GM20000 (cell line): ENCODE data around the gene FDXR.

Experiments
- DNase-seq: peaks from one replicate; pipeline ENCODE4 v3.0.0; 2012; ENCODE audit warnings: low spot score
- TF ChIP-seq, protein P1 (sequence below): IDR thresholded peaks from 2 replicates; pipeline ENCODE4 v1.5.1; 2012; ENCODE audit warnings: mild to moderate bottlenecking, control low read depth; ENCODE audit errors: extremely low read depth, missing control alignments

Gene FDXR

DNA sequence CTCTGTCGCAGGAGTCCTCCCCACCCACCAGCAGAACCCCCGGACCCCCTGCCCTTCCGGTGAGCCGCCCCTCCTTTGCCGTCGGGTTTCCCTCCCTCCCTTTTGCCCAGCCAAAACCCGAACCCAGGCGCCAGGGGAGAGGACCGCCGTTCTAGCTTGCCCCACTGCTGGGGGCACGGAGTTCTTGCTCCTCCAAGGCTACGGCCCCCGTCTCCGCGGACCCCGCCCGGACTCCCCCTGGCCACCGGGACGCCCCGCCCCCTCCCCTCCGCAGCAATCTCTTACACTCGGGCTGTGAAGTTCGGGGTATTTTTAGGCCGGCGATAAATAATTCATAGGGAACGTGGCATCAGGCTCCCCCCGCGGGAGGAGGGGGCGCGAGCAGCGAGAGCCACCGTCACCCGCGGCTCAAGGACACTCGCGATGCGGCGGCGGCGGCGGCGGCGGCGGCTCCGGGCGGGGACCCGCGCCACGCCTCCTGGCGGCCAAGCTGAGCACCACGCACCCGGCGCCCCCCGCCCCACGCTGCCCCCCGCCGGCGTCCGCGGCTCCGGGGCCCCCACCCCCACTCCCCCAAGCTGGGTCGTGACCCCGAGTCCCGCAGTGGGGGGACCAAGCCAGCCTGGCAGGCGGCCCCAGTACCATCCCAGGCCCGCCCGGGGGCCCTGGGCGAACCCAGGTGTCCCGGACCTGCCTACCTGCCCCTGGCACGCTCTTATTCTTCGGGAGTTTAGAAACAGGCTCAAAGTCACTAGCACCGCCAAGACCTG lies 13.2 kb downstream of the FDXR start, which contains the start of gene GRIN2C:
TSS of gene GRIN2C (minus strand) at position 427 of the 770 bp plus-strand sequence. CDS start 4,793 bp downstream, outside the sequence.
- TF ChIP-seq, protein P1, sequence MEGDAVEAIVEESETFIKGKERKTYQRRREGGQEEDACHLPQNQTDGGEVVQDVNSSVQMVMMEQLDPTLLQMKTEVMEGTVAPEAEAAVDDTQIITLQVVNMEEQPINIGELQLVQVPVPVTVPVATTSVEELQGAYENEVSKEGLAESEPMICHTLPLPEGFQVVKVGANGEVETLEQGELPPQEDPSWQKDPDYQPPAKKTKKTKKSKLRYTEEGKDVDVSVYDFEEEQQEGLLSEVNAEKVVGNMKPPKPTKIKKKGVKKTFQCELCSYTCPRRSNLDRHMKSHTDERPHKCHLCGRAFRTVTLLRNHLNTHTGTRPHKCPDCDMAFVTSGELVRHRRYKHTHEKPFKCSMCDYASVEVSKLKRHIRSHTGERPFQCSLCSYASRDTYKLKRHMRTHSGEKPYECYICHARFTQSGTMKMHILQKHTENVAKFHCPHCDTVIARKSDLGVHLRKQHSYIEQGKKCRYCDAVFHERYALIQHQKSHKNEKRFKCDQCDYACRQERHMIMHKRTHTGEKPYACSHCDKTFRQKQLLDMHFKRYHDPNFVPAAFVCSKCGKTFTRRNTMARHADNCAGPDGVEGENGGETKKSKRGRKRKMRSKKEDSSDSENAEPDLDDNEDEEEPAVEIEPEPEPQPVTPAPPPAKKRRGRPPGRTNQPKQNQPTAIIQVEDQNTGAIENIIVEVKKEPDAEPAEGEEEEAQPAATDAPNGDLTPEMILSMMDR: peak; percentile 9
- peak; percentile 79 for DNase-seq

- no peak for DNase-seq
Observed at GRCh38 chr17:74858672-74859458, 13.9 kb downstream of the FDXR start.

DNA sequence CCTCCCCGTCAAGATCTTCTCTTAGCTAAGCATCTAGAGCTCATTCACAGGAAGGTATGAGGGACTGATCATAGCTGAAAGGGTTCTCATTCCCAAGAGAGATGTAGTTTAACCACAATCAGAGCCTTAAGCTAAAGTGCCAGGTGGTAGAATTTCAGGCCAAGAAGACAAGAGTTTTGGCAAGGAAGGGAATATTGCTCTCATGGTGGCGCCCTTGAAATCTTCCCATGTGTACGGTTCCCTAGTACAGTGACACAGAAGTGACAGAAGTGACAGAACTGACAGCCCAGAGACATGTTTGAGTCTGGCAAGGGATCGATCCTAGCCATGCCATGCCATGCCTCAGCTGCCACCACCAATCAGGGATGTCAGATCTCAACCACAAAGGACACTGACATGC lies 15.6 kb downstream of the FDXR start:
- no peak for DNase-seq
- TF ChIP-seq, protein P1: no peak

More at GRCh38 chr17:74858672-74859458, 13.9 kb downstream of the FDXR start:
- TF ChIP-seq, protein P1: no peak

DNA sequence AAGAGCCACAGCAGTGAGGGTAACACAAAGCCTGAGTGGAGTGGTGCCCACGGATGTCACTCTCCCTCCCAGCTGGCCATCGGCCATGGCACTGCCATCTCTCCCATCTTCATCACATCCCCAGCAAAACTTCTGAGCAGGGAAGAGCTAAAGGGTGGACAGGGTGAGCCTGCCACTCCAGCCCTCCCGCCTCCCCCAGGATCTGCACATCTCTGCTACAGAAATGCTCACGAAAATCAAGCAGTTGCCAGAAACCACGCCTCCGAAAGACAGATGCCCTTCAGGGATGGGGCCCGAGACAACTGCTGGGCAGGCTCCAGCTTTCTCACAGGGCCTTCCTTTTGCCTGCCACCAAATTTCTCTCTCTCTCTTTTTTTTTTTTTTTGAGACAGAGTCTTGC lies 16.7 kb downstream of the FDXR start:
- TF ChIP-seq, protein P1: no peak
- no peak for DNase-seq

- TF ChIP-seq, protein P1: no peak
- DNase-seq: no peak
Observed at GRCh38 chr17:74855323-74855722, 17.5 kb downstream of the FDXR start.

DNA sequence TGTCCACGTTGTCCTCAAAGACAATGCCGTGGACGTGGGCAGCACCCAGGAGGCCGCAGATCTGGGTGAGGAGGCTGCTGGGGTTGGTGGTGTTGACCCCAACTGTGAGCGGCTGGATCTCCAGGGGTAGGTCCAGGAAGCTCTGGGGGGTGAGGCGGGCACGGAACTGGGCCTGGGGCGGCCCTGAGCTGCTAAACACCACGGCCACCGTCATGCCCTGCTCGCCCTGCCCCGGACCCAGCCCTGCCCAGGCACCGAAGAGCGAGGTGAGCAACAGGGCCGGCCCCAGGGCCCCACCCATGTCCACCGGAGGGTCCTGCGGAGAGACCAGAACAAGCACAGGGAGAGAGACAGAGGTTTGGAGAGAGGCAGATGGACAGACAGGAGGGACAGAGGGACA lies 18.0 kb downstream of the FDXR start:
- TF ChIP-seq, protein P1: no peak

GRCh38 chr17:74853669-74854068 lies 19.1 kb downstream of the FDXR start:
- no peak for DNase-seq
- TF ChIP-seq, protein P1: no peak

More for the DNA sequence above, 18.0 kb downstream of the FDXR start:
- DNase-seq: no peak
